MCF 10A (cell line): Measurements from ENCODE around the gene TRIM54. TPM values are rescaled to one million over a fixed set of nuclear protein-coding genes. Genes with fewer than 3 reads are reported as not detected.

Experiments
- BruUV-seq: library from RNA; stranded (reverse); fragments of 400-500 nt; replicated peaks from 2 replicates; lab custom pipeline; 2021; lab: Mats Ljungman, UMichigan
- CTCF ChIA-PET: fragments of 300-600 bp; sonication (Branson Sonifier 250); formaldehyde crosslinking; extraction: SDS; loops from one replicate; lab custom pipeline; 2021; ENCODE audit warnings: antibody characterized with exemption, inconsistent platforms; lab: Yijun Ruan, JAX
- POLR2A ChIA-PET: fragments of 300-600, 350-650 bp; sonication (Branson Sonifier 250); formaldehyde crosslinking; extraction: SDS; loops from one replicate; lab custom pipeline; 2020; ENCODE audit warnings: antibody characterized with exemption, inconsistent platforms; lab: Yijun Ruan, JAX
- DNase-seq: peaks from one replicate; pipeline ENCODE4 v3.0.0-alpha.2; 2018; ENCODE audit not compliant: unreplicated experiment
- H3K27ac Mint-ChIP-seq: one replicate; pipeline ENCODE4 v1.8.0; 2022; ENCODE audit warnings: mild to moderate bottlenecking, low read depth, mixed read lengths; ENCODE audit not compliant: unreplicated experiment
- H3K27me3 Mint-ChIP-seq: one replicate; pipeline ENCODE4 v1.8.0; 2022; ENCODE audit warnings: mixed read lengths; ENCODE audit not compliant: insufficient read depth, unreplicated experiment
- H3K36me3 Mint-ChIP-seq: one replicate; pipeline ENCODE4 v1.8.0; 2022; ENCODE audit warnings: mild to moderate bottlenecking, moderate library complexity, mixed read lengths; ENCODE audit not compliant: insufficient read depth, unreplicated experiment
- H3K4me1 Mint-ChIP-seq: one replicate; pipeline ENCODE4 v1.8.0; 2022; ENCODE audit warnings: mixed read lengths; ENCODE audit not compliant: insufficient read depth, unreplicated experiment
- H3K4me3 Mint-ChIP-seq: one replicate; pipeline ENCODE4 v1.8.0; 2022; ENCODE audit warnings: mild to moderate bottlenecking, moderate library complexity, mixed read lengths; ENCODE audit not compliant: unreplicated experiment
- H3K9me3 Mint-ChIP-seq: one replicate; pipeline ENCODE4 v1.8.0; 2022; ENCODE audit warnings: mixed read lengths; ENCODE audit not compliant: unreplicated experiment
- CTCF ChIP-seq: fragments of 200-600 bp; IDR thresholded peaks from one replicate; pipeline ENCODE4 v1.8.0; 2022; ENCODE audit warnings: antibody characterized with exemption, mild to moderate bottlenecking; ENCODE audit not compliant: unreplicated experiment
- intact Hi-C: fragments of 100-400 bp; cut with micrococcal nuclease; formaldehyde crosslinking; loops from 2 replicates; pipeline ENCODE4 v1.14.1; 2022
- total RNA-seq: library from RNA; stranded (reverse); gene quantifications from 2 replicates; pipeline ENCODE4 v1.2.3, GENCODE V29; 2022

Gene TRIM54
- total RNA-seq, 1 experiment from 2014 or later, result not detected

- Mint-ChIP-seq H3K27me3 (no peaks in the 10 kb centered on the region), H3K27ac (no peak overlapping the region), H3K9me3 (no peaks in the 10 kb centered on the region), H3K4me1 (peaks cover 6% of the 10 kb centered on the region), H3K36me3 (peaks cover 40% of the 10 kb centered on the region), H3K4me3 (no peak overlapping the region)
- BruUV-seq, result no TSS peak
- TF ChIP-seq CTCF, result no peak
- ChIA-PET CTCF (interaction anchor here (1.4 kb wide), 1 partner anchor 11 kb away, joined by 3 read pairs; no protein-coding TSS in a partner anchor), POLR2A (interaction anchor here (1.0 to 1.4 kb wide), 2 partner anchors 10 to 34 kb away, joined by 3 to 4 read pairs; no protein-coding TSS in a partner anchor)
- no peak for DNase-seq
- intact Hi-C loops, result no loop called here
Observed at GRCh38 chr2:27245626-27246025, 36.6 kb upstream of the TRIM54 start.

DNA sequence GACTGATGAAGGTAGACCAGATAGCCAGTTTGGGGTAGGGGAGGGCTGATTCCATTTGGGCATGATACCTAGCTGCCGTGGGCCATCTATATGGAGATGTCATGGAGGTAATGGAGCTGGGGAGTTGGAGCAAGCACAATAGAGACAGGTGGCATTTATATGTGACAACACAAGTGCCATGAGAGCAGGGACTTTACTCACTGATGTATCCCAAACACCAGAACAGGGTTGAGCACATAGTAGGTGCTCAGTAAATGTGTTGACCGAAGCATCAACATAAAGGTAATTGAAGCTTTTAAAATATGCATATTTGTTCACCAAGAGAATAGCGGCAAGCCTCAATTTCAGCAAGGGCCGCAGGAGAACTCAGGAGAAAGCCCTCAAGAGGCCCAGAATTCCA is 34.3 kb upstream of the TRIM54 start:
- ChIA-PET CTCF (no interaction called here), POLR2A (interaction anchor here (0.8 kb wide), 1 partner anchor 17 kb away, joined by 3 read pairs; no protein-coding TSS in a partner anchor)
- intact Hi-C loops, result no loop called here
- DNase-seq, result no peak
- no peaks in the 10 kb centered on the region for H3K27me3 Mint-ChIP-seq
- peaks cover 22% of the 10 kb centered on the region for H3K36me3 Mint-ChIP-seq
- no peaks in the 10 kb centered on the region for H3K9me3 Mint-ChIP-seq
- peaks cover 6% of the 10 kb centered on the region for H3K4me1 Mint-ChIP-seq
- no TSS peak for BruUV-seq
- no peak overlapping the region for H3K27ac Mint-ChIP-seq
- H3K4me3 Mint-ChIP-seq, result no peak overlapping the region
- no peak for TF ChIP-seq CTCF

- DNase-seq, result peak; percentile 20
- no peak overlapping the region for H3K27ac Mint-ChIP-seq
- H3K36me3 Mint-ChIP-seq, result peaks cover 8% of the 10 kb centered on the region
- no peaks in the 10 kb centered on the region for H3K9me3 Mint-ChIP-seq
- H3K4me1 Mint-ChIP-seq, result peaks cover 6% of the 10 kb centered on the region
- POLR2A ChIA-PET, result interaction anchor here (0.7 to 1.2 kb wide), 3 partner anchors 32 to 178 kb away, joined by 3 to 4 read pairs (median 4); partner anchors contain the start of gene OST4
- intact Hi-C loops, result no loop called here
- no peak for TF ChIP-seq CTCF
- no TSS peak for BruUV-seq
- no peak overlapping the region for H3K4me3 Mint-ChIP-seq
- H3K27me3 Mint-ChIP-seq, result no peaks in the 10 kb centered on the region
- CTCF ChIA-PET, result interaction anchor here (0.7 to 1.3 kb wide), 2 partner anchors 30 to 32 kb away, joined by 3 to 4 read pairs; no protein-coding TSS in a partner anchor
Observed at GRCh38 chr2:27249159-27249890, 32.9 kb upstream of the TRIM54 start.

GRCh38 chr2:27249891-27250651 is 32.2 kb upstream of the TRIM54 start:
- Mint-ChIP-seq H3K9me3 (no peaks in the 10 kb centered on the region), H3K4me1 (peaks cover 10% of the 10 kb centered on the region), H3K27ac (no peak overlapping the region), H3K4me3 (no peak overlapping the region), H3K27me3 (no peaks in the 10 kb centered on the region), H3K36me3 (peaks cover 5% of the 10 kb centered on the region)
- BruUV-seq, result no TSS peak
- peak; percentile 55 for DNase-seq
- TF ChIP-seq CTCF, result peak; percentile 38
- intact Hi-C loops, result no loop called here
- CTCF ChIA-PET, result no interaction called here
- POLR2A ChIA-PET, result interaction anchor here (0.7 to 1.2 kb wide), 3 partner anchors 107 to 179 kb away, joined by 3 to 4 read pairs (median 3); partner anchors contain the start of gene OST4
